K562 (cell line): ENCODE measurements around the gene C2CD4B. TPM values are rescaled to one million over a fixed set of nuclear protein-coding genes. Genes with fewer than 3 reads are reported as not detected.

Experiments used
- ARHGAP35 ChIP-seq: fragments of 450-650 bp; IDR thresholded peaks from 2 replicates; pipeline ENCODE4 v1.6.1; 2018; ENCODE audit not compliant: partially characterized antibody
- BCLAF1 ChIP-seq, 2 experiments: fragments of 450-650 bp in 1 of 2; IDR thresholded peaks; 2 replicates each; pipeline ENCODE4 v1.6.1; 2011 to 2017; ENCODE audit warnings: low read depth in 2 of 2, antibody characterized with exemption in 1 of 2, borderline replicate concordance in 1 of 2, low read length in 1 of 2, mild to moderate bottlenecking in 1 of 2, mixed read lengths in 1 of 2; ENCODE audit not compliant: control insufficient read depth in 1 of 2
- DDX20 ChIP-seq: fragments of 450-650 bp; IDR thresholded peaks from 2 replicates; pipeline ENCODE4 v1.6.1; 2016; ENCODE audit warnings: missing genetic modification characterization, low read depth, mild to moderate bottlenecking, missing compliant biosample characterization, moderate library complexity
- ETV6 ChIP-seq, 3 experiments: fragments of 150-350 bp in 1 of 3; sonication (generic) in 1 of 3; formaldehyde crosslinking in 1 of 3; IDR thresholded peaks; 2 replicates each; pipeline versions ENCODE4 v1.6.1 to v1.8.0; 2014 to 2022; ENCODE audit warnings: borderline replicate concordance in 2 of 3, low read depth in 2 of 3, antibody characterized with exemption in 1 of 3, low read length in 1 of 3, mild to moderate bottlenecking in 1 of 3, missing genetic modification reagents in 1 of 3
- ILF3 ChIP-seq: fragments of 450-650 bp; IDR thresholded peaks from 2 replicates; pipeline ENCODE4 v1.6.1; 2018; ENCODE audit warnings: antibody characterized with exemption, mild to moderate bottlenecking, moderate library complexity, borderline replicate concordance
- JUND ChIP-seq, 2 experiments: IDR thresholded peaks; 2 replicates in 1 of 2; 3 replicates in 1 of 2; pipeline ENCODE4 v1.6.1; 2011; ENCODE audit warnings: borderline replicate concordance in 2 of 2, low read depth in 2 of 2, low read length in 2 of 2, improper control_type of control experiment in 1 of 2, missing biosample characterization in 1 of 2, missing genetic modification characterization in 1 of 2, missing genetic modification reagents in 1 of 2
- LCOR ChIP-seq: sonication (generic); formaldehyde crosslinking; IDR thresholded peaks from 2 replicates; pipeline ENCODE4 v1.8.0; 2022; ENCODE audit warnings: mild to moderate bottlenecking, missing genetic modification reagents
- PBX2 ChIP-seq, 2 experiments: IDR thresholded peaks in 1 of 2; conservative IDR thresholded peaks in 1 of 2; 2 replicates each; pipeline ENCODE4 v1.6.1; 2016; ENCODE audit warnings: low read depth in 2 of 2, mild to moderate bottlenecking in 1 of 2, missing compliant biosample characterization in 1 of 2, missing genetic modification characterization in 1 of 2, moderate library complexity in 1 of 2
- PPARD ChIP-seq: fragments of 250-450 bp; sonication (Bioruptor Pico); IDR thresholded peaks from 2 replicates; pipeline ENCODE4 v1.8.0; 2022; ENCODE audit warnings: inconsistent platforms, mild to moderate bottlenecking, moderate library complexity
- RFX1 ChIP-seq: fragments of 450-650 bp; IDR thresholded peaks from 2 replicates; pipeline ENCODE4 v1.6.1; 2016; ENCODE audit warnings: mild to moderate bottlenecking, moderate library complexity
- SMARCA4 ChIP-seq: fragments of 450-650 bp; IDR thresholded peaks from 2 replicates; pipeline ENCODE4 v1.6.1; 2016
- ZNF140 ChIP-seq: fragments of 250-450 bp; sonication (Bioruptor Pico); IDR thresholded peaks from 2 replicates; pipeline ENCODE4 v1.8.0; 2021; ENCODE audit warnings: moderate library complexity, mild to moderate bottlenecking, inconsistent platforms
- ZNF586 ChIP-seq: fragments of 450-650 bp; formaldehyde crosslinking; conservative IDR thresholded peaks from 2 replicates; pipeline ENCODE4 v1.4.0; 2020; ENCODE audit warnings: mild to moderate bottlenecking, moderate library complexity
- polyA plus RNA-seq, 8 experiments: library from polyadenylated mRNA; depleted of rRNA in 4 of 8; stranded (reverse) in 5 of 8; unstranded in 3 of 8; fragments of >200 nt; fragmentation: Nextera tagmentation in 2 of 8; fragmentation: Illumina TruSeq in 1 of 8; extraction: Ambion mirVana in 2 of 8; extraction: Trizol in 1 of 8; gene quantifications; 2 replicates each; pipeline versions ENCODE4 v1.2.1 to v1.2.3, GENCODE V29; 2011 to 2014; ENCODE audit warnings: inconsistent platforms in 1 of 8, missing spikeins in 1 of 8
- total RNA-seq, 7 experiments: library from RNA; depleted of rRNA in 6 of 7; stranded (reverse); fragments of >200 nt in 6 of 7; fragmentation: Illumina TruSeq in 2 of 7; extraction: Trizol in 2 of 7; gene quantifications; 2 replicates each; pipeline versions ENCODE4 v1.2.1 to v1.2.3, GENCODE V29; 2011 to 2021; ENCODE audit warnings: low replicate concordance in 1 of 7
- TF ChIP-seq, protein P1 (sequence below): sonication (generic); formaldehyde crosslinking; IDR thresholded peaks from 2 replicates; pipeline ENCODE4 v1.8.0; 2023; ENCODE audit warnings: missing genetic modification reagents, mild to moderate bottlenecking, borderline replicate concordance

The C2CD4B gene
- total and polyA plus RNA-seq, 9 of the 15 experiments (the other 6 are each of a cell fraction or from before 2014, with no cell fraction given), result 0.11 TPM; not detected in 8

GRCh38 chr15:62119227-62119864, 45.7 kb downstream of the C2CD4B start (continued):
- peak; percentile 53; the same call in 1 of the 2 replicates for TF ChIP-seq SMARCA4
- no peak for TF ChIP-seq ZNF140 (CRISPR knock-in tag)
- TF ChIP-seq, protein P1, sequence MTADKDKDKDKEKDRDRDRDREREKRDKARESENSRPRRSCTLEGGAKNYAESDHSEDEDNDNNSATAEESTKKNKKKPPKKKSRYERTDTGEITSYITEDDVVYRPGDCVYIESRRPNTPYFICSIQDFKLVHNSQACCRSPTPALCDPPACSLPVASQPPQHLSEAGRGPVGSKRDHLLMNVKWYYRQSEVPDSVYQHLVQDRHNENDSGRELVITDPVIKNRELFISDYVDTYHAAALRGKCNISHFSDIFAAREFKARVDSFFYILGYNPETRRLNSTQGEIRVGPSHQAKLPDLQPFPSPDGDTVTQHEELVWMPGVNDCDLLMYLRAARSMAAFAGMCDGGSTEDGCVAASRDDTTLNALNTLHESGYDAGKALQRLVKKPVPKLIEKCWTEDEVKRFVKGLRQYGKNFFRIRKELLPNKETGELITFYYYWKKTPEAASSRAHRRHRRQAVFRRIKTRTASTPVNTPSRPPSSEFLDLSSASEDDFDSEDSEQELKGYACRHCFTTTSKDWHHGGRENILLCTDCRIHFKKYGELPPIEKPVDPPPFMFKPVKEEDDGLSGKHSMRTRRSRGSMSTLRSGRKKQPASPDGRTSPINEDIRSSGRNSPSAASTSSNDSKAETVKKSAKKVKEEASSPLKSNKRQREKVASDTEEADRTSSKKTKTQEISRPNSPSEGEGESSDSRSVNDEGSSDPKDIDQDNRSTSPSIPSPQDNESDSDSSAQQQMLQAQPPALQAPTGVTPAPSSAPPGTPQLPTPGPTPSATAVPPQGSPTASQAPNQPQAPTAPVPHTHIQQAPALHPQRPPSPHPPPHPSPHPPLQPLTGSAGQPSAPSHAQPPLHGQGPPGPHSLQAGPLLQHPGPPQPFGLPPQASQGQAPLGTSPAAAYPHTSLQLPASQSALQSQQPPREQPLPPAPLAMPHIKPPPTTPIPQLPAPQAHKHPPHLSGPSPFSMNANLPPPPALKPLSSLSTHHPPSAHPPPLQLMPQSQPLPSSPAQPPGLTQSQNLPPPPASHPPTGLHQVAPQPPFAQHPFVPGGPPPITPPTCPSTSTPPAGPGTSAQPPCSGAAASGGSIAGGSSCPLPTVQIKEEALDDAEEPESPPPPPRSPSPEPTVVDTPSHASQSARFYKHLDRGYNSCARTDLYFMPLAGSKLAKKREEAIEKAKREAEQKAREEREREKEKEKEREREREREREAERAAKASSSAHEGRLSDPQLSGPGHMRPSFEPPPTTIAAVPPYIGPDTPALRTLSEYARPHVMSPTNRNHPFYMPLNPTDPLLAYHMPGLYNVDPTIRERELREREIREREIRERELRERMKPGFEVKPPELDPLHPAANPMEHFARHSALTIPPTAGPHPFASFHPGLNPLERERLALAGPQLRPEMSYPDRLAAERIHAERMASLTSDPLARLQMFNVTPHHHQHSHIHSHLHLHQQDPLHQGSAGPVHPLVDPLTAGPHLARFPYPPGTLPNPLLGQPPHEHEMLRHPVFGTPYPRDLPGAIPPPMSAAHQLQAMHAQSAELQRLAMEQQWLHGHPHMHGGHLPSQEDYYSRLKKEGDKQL (CRISPR knock-in tag), result no peak
- TF ChIP-seq ILF3, result no peak
- TF ChIP-seq LCOR, result no peak
- no peak for TF ChIP-seq ZNF586 (CRISPR knock-in tag)
- TF ChIP-seq BCLAF1 (IDR thresholded peaks at IDR 0.05; ENCODE audit: borderline replicate concordance in 1 of 2, control insufficient read depth in 1 of 2, low read depth in 2 of 2, low read length in 1 of 2), result no peak
- peak; percentile 91 for TF ChIP-seq JUND (IDR thresholded peaks at IDR 0.05; ENCODE audit: borderline replicate concordance, low read depth, low read length)
- TF ChIP-seq JUND (tag; IDR thresholded peaks at IDR 0.05; ENCODE audit: borderline replicate concordance, low read depth, low read length), result peak; percentile 86
- TF ChIP-seq ETV6 (IDR thresholded peaks at IDR 0.05; ENCODE audit: borderline replicate concordance in 1 of 2, low read depth in 2 of 2, low read length in 1 of 2), result no peak
- TF ChIP-seq ETV6 (CRISPR knock-in tag; IDR thresholded peaks at IDR 0.05; ENCODE audit: borderline replicate concordance), result no peak
- no peak for TF ChIP-seq ARHGAP35
- no peak for TF ChIP-seq DDX20 (tag)
- TF ChIP-seq PBX2 (CRISPR knock-in tag; IDR thresholded peaks at IDR 0.05; ENCODE audit: low read depth), result no peak
- no peak for TF ChIP-seq PBX2 (tag; conservative IDR thresholded peaks at IDR 0.05; ENCODE audit: low read depth)
- peak; percentile 28; the same call in 1 of the 2 replicates for TF ChIP-seq RFX1
- TF ChIP-seq PPARD (CRISPR knock-in tag), result no peak
